Jurkat, Clone E6-1 (cell line): ENCODE measurements around the gene IRF5. TPM values are rescaled to one million over a fixed set of nuclear protein-coding genes. Genes with fewer than 3 reads are reported as not detected.

ENCODE experiments used
- DNase-seq: peaks from one replicate; pipeline ENCODE4 v3.0.0-alpha.2; 2011; ENCODE audit warnings: low read depth, low spot score
- H3K4me3 ChIP-seq: 2 replicates; pipeline ENCODE4 v1.5.1; 2011; ENCODE audit warnings: mild to moderate bottlenecking, low read length, control low read depth, moderate library complexity
- polyA plus RNA-seq: library from polyadenylated mRNA; unstranded; fragments of >200 nt; gene quantifications from one replicate; pipeline ENCODE4 v1.2.1, GENCODE V29; 2012; ENCODE audit warnings: missing spikeins; ENCODE audit not compliant: insufficient read length, insufficient read depth

The IRF5 gene
- not detected for polyA plus RNA-seq

GRCh38 chr7:128937647-128938543, at the start of gene IRF5:
Gene IRF5 (plus strand): TSS chr7:128937927. CDS start chr7:128942082, 4,155 bp downstream.
- no peak for DNase-seq
- H3K4me3 ChIP-seq: no peak within 1 kb of the TSS

- no peak overlapping the region for H3K4me3 ChIP-seq
- no peak for DNase-seq
These were observed 49.5 kb upstream of the IRF5 start for GRCh38 chr7:128888039-128888755.

- H3K4me3 ChIP-seq: no peak overlapping the region
- DNase-seq: no peak
These were observed 49.0 kb upstream of the IRF5 start for GRCh38 chr7:128888756-128889095.

GRCh38 chr7:128889121-128889520, 48.6 kb upstream of the IRF5 start:
- no peak for DNase-seq
- H3K4me3 ChIP-seq: no peak overlapping the region

GRCh38 chr7:128890306-128891109, 47.2 kb upstream of the IRF5 start:
- DNase-seq: no peak
- H3K4me3 ChIP-seq: no peak overlapping the region

GRCh38 chr7:128891110-128891941, 46.4 kb upstream of the IRF5 start:
- no peak for DNase-seq
- H3K4me3 ChIP-seq: no peak overlapping the region

- no peak overlapping the region for H3K4me3 ChIP-seq
These were observed 45.8 kb upstream of the IRF5 start for GRCh38 chr7:128891942-128892269.

GRCh38 chr7:128892521-128893250, 45.0 kb upstream of the IRF5 start:
- H3K4me3 ChIP-seq: no peak overlapping the region
- DNase-seq: no peak

More at GRCh38 chr7:128891942-128892269, 45.8 kb upstream of the IRF5 start:
- DNase-seq: no peak

GRCh38 chr7:128893251-128894100, 44.3 kb upstream of the IRF5 start:
- no peak for DNase-seq
- no peak overlapping the region for H3K4me3 ChIP-seq

- H3K4me3 ChIP-seq: no peak overlapping the region
- no peak for DNase-seq
These were observed 43.7 kb upstream of the IRF5 start for GRCh38 chr7:128894101-128894440.

GRCh38 chr7:128895320-128895719, 42.4 kb upstream of the IRF5 start:
- DNase-seq: no peak
- no peak overlapping the region for H3K4me3 ChIP-seq

- DNase-seq: no peak
- no peak overlapping the region for H3K4me3 ChIP-seq
These were observed 38.3 kb upstream of the IRF5 start for GRCh38 chr7:128899392-128899791.

- DNase-seq: no peak
- H3K4me3 ChIP-seq: no peak overlapping the region
These were observed 37.5 kb upstream of the IRF5 start for GRCh38 chr7:128900237-128900636.

- no peak for DNase-seq
- H3K4me3 ChIP-seq: no peak overlapping the region
These were observed 34.8 kb upstream of the IRF5 start for GRCh38 chr7:128902761-128903585.

GRCh38 chr7:128903621-128904361, 33.9 kb upstream of the IRF5 start:
- no peak overlapping the region for H3K4me3 ChIP-seq
- DNase-seq: no peak
